T-cell (primary cell): ENCODE data around the gene ALG11. TPM values are rescaled to one million over a fixed set of nuclear protein-coding genes. Genes with fewer than 3 reads are reported as not detected.
"Not testable (repeated sequence)": the region's sequence is repeated elsewhere in the genome, so short reads cannot be mapped to it uniquely, and the experiment has no call there.

Experiments
- ATAC-seq, 4 experiments: fragments of 200-7000 bp in 3 of 4; fragments of 150-1000 bp in 1 of 4; cut with Tn5 transposase; replicated peaks in 1 of 4; 1 replicate in 3 of 4; 2 replicates in 1 of 4; pipeline ENCODE4 v1.10.0; 2021; ENCODE audit warnings: moderate library complexity in 3 of 4, mild to moderate bottlenecking in 2 of 4, moderate number of reproducible peaks in 1 of 4
- CTCF ChIA-PET, 2 donors: fragments of 300-600 bp; sonication (Branson Sonifier 250); formaldehyde crosslinking; loops; one replicate each; lab custom pipeline; 2022; ENCODE audit warnings: antibody characterized with exemption in 2 of 2; lab: Charles Lee
- POLR2A ChIA-PET, 2 donors: fragments of 300-600 bp; sonication (Branson Sonifier 250); formaldehyde crosslinking; loops; one replicate each; lab custom pipeline; 2022; ENCODE audit warnings: antibody characterized with exemption in 2 of 2; lab: Charles Lee
- DNase-seq, 35 experiments: peaks; one replicate each; pipeline versions ENCODE4 v3.0.0 to v3.0.0-alpha.2; 2013 to 2023
- H3K27ac ChIP-seq: one replicate; pipeline ENCODE4 v1.5.1; 2013; ENCODE audit warnings: low read length
- H3K27me3 ChIP-seq, 2 experiments: replicated peaks in 1 of 2; 1 replicate in 1 of 2; 2 replicates in 1 of 2; pipeline versions ENCODE4 v1.6.1 to v1.7.0; 2013; ENCODE audit warnings: low read length in 1 of 2, mixed read lengths in 1 of 2; ENCODE audit not compliant: control insufficient read depth in 2 of 2, insufficient read depth in 2 of 2; ENCODE audit errors: extremely low read depth in 1 of 2
- H3K36me3 ChIP-seq, 2 donors: 1 replicate in 1 of 2; 2 replicates in 1 of 2; pipeline versions ENCODE4 v1.6.1 to v1.7.0; 2013; ENCODE audit warnings: low read length in 1 of 2; ENCODE audit not compliant: control insufficient read depth in 2 of 2, insufficient read depth in 1 of 2; ENCODE audit errors: extremely low read depth in 1 of 2
- H3K4me1 ChIP-seq, 2 experiments: 1 replicate in 1 of 2; 2 replicates in 1 of 2; pipeline versions ENCODE4 v1.6.1 to v1.7.0; 2013; ENCODE audit warnings: low read length in 2 of 2, mixed read lengths in 1 of 2; ENCODE audit not compliant: insufficient read depth in 2 of 2, control insufficient read depth in 1 of 2; ENCODE audit errors: extremely low read depth in 1 of 2
- H3K4me3 ChIP-seq, 2 donors: 1 replicate in 1 of 2; 2 replicates in 1 of 2; pipeline versions ENCODE4 v1.5.1 to v1.7.0; 2013; ENCODE audit warnings: mild to moderate bottlenecking in 2 of 2, low read length in 1 of 2, moderate library complexity in 1 of 2; ENCODE audit not compliant: control insufficient read depth in 1 of 2; ENCODE audit errors: extremely low read depth in 1 of 2
- H3K9me3 ChIP-seq: 2 replicates; pipeline ENCODE4 v1.7.0; 2013
- H3K27ac Mint-ChIP-seq, 2 donors: one replicate each; pipeline ENCODE4 v1.8.0; 2020 to 2021; ENCODE audit warnings: mild to moderate bottlenecking in 2 of 2, mixed read lengths in 2 of 2
- H3K27me3 Mint-ChIP-seq, 2 donors: one replicate each; pipeline ENCODE4 v1.8.0; 2021 to 2022; ENCODE audit warnings: mixed read lengths in 2 of 2
- H3K36me3 Mint-ChIP-seq: one replicate; pipeline ENCODE4 v1.8.0; 2021; ENCODE audit warnings: mixed read lengths
- H3K4me1 Mint-ChIP-seq, 3 donors: one replicate each; pipeline ENCODE4 v1.8.0; 2020 to 2022; ENCODE audit warnings: mixed read lengths in 3 of 3, mild to moderate bottlenecking in 1 of 3
- H3K4me3 Mint-ChIP-seq, 3 donors: one replicate each; pipeline ENCODE4 v1.8.0; 2020 to 2022; ENCODE audit warnings: mild to moderate bottlenecking in 3 of 3, mixed read lengths in 3 of 3, moderate library complexity in 3 of 3
- H3K9me3 Mint-ChIP-seq, 3 donors: one replicate each; pipeline ENCODE4 v1.8.0; 2020 to 2022; ENCODE audit warnings: mixed read lengths in 3 of 3
- whole genome bisulfite sequencing: methylation state at CpG from one replicate; pipeline ENCODE4 v1.1.5; 2013; ENCODE audit warnings: missing lambda C conversion rate; ENCODE audit not compliant: insufficient coverage; 5-methylcytosine and 5-hydroxymethylcytosine counted together
- total RNA-seq, 35 experiments: library from RNA in 6 of 35; stranded (reverse) in 6 of 35; fragments of 120-200 nt in 1 of 35; gene quantifications; one replicate each; pipeline versions ENCODE4 v1.2.1 to v1.2.4 and lab custom pipeline; 2013 to 2026

The ALG11 gene
- total RNA-seq, 5 donors from 2014 or later (not counting 1 experiment from before 2014, with no cell fraction given), result 19.2 to 36.5 (median 32.4) TPM

DNA sequence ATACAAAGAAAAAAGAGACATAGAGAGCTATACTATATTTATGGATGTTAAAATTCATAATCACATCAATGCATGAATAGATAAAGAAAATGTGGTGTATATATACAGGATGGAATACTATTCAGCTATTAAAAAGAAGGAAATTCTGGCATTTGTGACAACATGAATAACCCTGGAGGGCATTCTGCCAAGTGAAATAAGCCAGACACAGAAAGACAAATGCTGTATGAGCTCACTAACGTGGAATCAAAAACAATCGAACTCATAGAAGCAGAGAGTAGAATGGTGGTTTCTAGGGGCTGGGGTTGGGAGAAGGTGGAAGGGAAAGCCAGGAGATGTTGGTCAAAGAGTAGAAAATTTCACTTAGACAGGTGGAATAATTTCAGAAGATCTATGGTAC, 36.3 kb downstream of the ALG11 start:
- H3K27ac ChIP-seq, result no peak overlapping the region
- ATAC-seq (no peak), DNase-seq (no peak)
- H3K4me1 Mint-ChIP-seq, result no peaks in the 10 kb centered on the region
- H3K9me3 ChIP-seq, result no peaks in the 10 kb centered on the region
- WGBS, result 90% methylated on average over 2 of the region's 2 CpGs
- ChIA-PET CTCF (interaction anchor here in 1 of 2 donors (0.6 kb wide), 1 partner anchor 26 kb away, joined by 3 read pairs; no protein-coding TSS in a partner anchor), POLR2A (no interaction called here)
- no peaks in the 10 kb centered on the region for H3K27me3 ChIP-seq
- no peak overlapping the region for H3K4me3 ChIP-seq
- no peaks in the 10 kb centered on the region for H3K27me3 Mint-ChIP-seq
- no peak overlapping the region for H3K27ac Mint-ChIP-seq
- H3K4me1 ChIP-seq, result no peaks in the 10 kb centered on the region
- H3K4me3 Mint-ChIP-seq, result no peak overlapping the region
- H3K9me3 Mint-ChIP-seq, result peaks cover 17 to 25% (median 19%) of the 10 kb centered on the region in 3 donors
- H3K36me3 Mint-ChIP-seq, result peaks cover 10% of the 10 kb centered on the region
- H3K36me3 ChIP-seq, result no peaks in the 10 kb centered on the region

GRCh38 chr13:52051400-52051799, 39.2 kb downstream of the ALG11 start:
- Histone ChIP-seq H3K4me3 (no peak overlapping the region), H3K9me3 (no peaks in the 10 kb centered on the region), H3K27me3 (no peaks in the 10 kb centered on the region), H3K27ac (no peak overlapping the region), H3K36me3 (no peaks in the 10 kb centered on the region), H3K4me1 (no peaks in the 10 kb centered on the region)
- no peak for DNase-seq
- Mint-ChIP-seq H3K4me3 (no peak overlapping the region), H3K27ac (no peak overlapping the region), H3K27me3 (peaks cover 0 to 1% of the 10 kb centered on the region in 2 donors), H3K9me3 (peaks cover 10 to 26% (median 16%) of the 10 kb centered on the region in 3 donors), H3K4me1 (no peaks in the 10 kb centered on the region), H3K36me3 (peaks cover 3% of the 10 kb centered on the region)
- no peak for ATAC-seq
- ChIA-PET CTCF (no interaction called here), POLR2A (no interaction called here)
- no CpG with 5 or more reads among the region's 7 CpGs for WGBS

DNA sequence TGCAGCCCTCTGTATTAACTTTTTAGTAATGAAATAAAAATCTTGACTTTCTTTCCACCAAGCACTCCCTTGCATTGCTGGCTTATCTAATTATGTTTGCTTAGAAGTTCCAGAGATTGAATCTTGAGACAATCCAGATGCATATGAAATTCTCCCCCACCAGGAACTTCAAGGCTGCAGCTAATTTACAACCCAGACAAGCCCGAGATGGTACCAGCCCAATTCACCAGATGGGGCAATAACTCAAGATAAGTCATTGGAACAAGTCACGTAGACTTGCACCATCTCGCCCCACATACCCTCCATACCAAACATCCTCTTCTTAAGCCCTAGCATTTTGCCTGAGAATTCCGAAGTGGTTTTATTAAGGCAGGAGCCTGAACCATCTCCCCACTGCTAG, 41.3 kb downstream of the ALG11 start:
- ChIA-PET POLR2A (no interaction called here), CTCF (no interaction called here)
- Mint-ChIP-seq H3K9me3 (peaks cover 10 to 26% (median 16%) of the 10 kb centered on the region in 3 donors), H3K27me3 (peaks cover 0 to 1% of the 10 kb centered on the region in 2 donors), H3K36me3 (peaks cover 3% of the 10 kb centered on the region), H3K4me1 (no peaks in the 10 kb centered on the region), H3K27ac (no peak overlapping the region), H3K4me3 (no peak overlapping the region)
- no peaks in the 10 kb centered on the region for H3K27me3 ChIP-seq
- ATAC-seq (no peak), DNase-seq (no peak)
- H3K27ac ChIP-seq, result no peak overlapping the region
- H3K4me1 ChIP-seq, result no peaks in the 10 kb centered on the region
- no peaks in the 10 kb centered on the region for H3K9me3 ChIP-seq
- 79% methylated on average over 2 of the region's 4 CpGs for WGBS
- no peak overlapping the region for H3K4me3 ChIP-seq
- no peaks in the 10 kb centered on the region for H3K36me3 ChIP-seq

DNA sequence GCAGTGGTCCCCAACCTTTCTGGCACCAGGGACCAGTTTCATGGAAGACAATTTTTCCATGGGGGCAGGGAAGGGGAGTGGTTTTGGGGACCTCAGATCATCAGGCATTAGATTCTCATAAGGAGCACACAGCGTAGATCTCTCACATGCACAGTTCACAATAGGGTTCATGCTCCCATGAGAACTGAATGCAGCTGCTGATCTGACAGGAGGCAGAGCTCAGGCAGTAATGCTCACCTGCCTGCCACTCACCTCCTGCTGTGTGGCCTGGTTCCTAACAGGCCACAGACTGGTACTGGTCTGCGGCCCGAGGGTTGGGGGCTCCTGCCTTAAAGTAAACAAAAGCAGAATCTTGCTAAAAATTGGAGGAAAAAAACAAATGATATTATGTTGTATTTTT, 48.9 kb downstream of the ALG11 start:
- H3K27ac ChIP-seq, H3K4me1 ChIP-seq, ATAC-seq, H3K4me1 Mint-ChIP-seq, DNase-seq, H3K36me3 ChIP-seq, H3K4me3 ChIP-seq, H3K27me3 Mint-ChIP-seq, H3K27ac Mint-ChIP-seq, H3K9me3 Mint-ChIP-seq, H3K9me3 ChIP-seq, H3K27me3 ChIP-seq, POLR2A ChIA-PET, H3K36me3 Mint-ChIP-seq, H3K4me3 Mint-ChIP-seq, CTCF ChIA-PET: not testable (repeated sequence)
- 100% methylated on average over 2 of the region's 3 CpGs for WGBS

DNA sequence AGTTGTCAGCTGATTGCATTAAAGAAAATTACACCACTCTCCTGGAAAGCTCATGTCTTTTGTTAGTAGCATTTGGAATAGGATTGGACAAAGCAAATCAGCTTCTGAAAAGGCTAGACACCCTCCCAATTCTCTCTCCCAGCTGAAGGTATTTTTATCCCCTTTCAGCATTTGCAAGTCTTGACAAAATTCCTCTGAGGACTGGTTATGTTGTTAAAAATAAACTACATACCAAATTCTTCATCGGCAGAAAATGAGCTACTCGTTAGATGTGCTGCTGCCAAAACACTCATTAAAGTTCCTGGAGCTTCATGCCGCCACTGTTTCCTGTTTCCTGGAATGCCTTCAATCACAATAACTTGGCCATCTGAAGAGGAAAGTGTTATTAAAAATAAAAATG, 49.4 kb downstream of the ALG11 start:
- Mint-ChIP-seq H3K9me3 (peaks cover 0 to 7% (median 7%) of the 10 kb centered on the region in 3 donors), H3K4me3 (no peak overlapping the region), H3K36me3 (no peaks in the 10 kb centered on the region), H3K27ac (no peak overlapping the region), H3K4me1 (no peaks in the 10 kb centered on the region), H3K27me3 (no peaks in the 10 kb centered on the region)
- no peak for DNase-seq
- H3K4me3 ChIP-seq, result no peak overlapping the region
- H3K27me3 ChIP-seq, result peaks cover 0 to 8% of the 10 kb centered on the region in 2 experiments
- no peaks in the 10 kb centered on the region for H3K36me3 ChIP-seq
- ChIA-PET POLR2A (interaction anchor here in 1 of 2 donors (0.7 kb wide), 1 partner anchor 397 kb away, joined by 3 read pairs; no protein-coding TSS in a partner anchor), CTCF (no interaction called here)
- H3K9me3 ChIP-seq, result no peaks in the 10 kb centered on the region
- no peak overlapping the region for H3K27ac ChIP-seq
- no CpG with 5 or more reads among the region's 3 CpGs for WGBS
- no peak for ATAC-seq
- H3K4me1 ChIP-seq, result no peaks in the 10 kb centered on the region

GRCh38 chr13:52067237-52067636, 55.0 kb downstream of the ALG11 start:
- Histone ChIP-seq H3K4me3 (no peak overlapping the region), H3K4me1 (no peaks in the 10 kb centered on the region), H3K27me3 (peaks cover 0 to 8% of the 10 kb centered on the region in 2 experiments), H3K36me3 (no peaks in the 10 kb centered on the region), H3K27ac (no peak overlapping the region), H3K9me3 (no peaks in the 10 kb centered on the region)
- Mint-ChIP-seq H3K9me3 (peaks cover 9 to 24% (median 17%) of the 10 kb centered on the region in 3 donors), H3K27ac (no peak overlapping the region), H3K27me3 (peaks cover 17 to 18% of the 10 kb centered on the region in 2 donors), H3K4me3 (no peak overlapping the region), H3K36me3 (peaks cover 3% of the 10 kb centered on the region), H3K4me1 (peaks cover 0 to 2% (median 0%) of the 10 kb centered on the region in 3 donors)
- ATAC-seq (no peak), DNase-seq (no peak)
- ChIA-PET POLR2A (no interaction called here), CTCF (no interaction called here)
